ENCODE measurements around the gene NINL. TPM values are rescaled to one million over a fixed set of nuclear protein-coding genes. Genes with fewer than 3 reads are reported as not detected.

Gene NINL
- polyA plus RNA-seq, 1 of the 3 experiments (the other 2 are of a cell fraction) = 22.5 TPM

GRCh38 chr20:25464501-25465242, 120.7 kb downstream of the NINL start (continued):
- TF ChIP-seq SIN3A (IDR thresholded peaks at IDR 0.05; ENCODE audit: borderline replicate concordance, low read depth, low read length) = no peak
- peak; percentile 12; the same call in 1 of the 2 replicates for TF ChIP-seq RAD21 (IDR thresholded peaks at IDR 0.05; ENCODE audit: low read length)
- no peak for TF ChIP-seq YY1 (IDR thresholded peaks at IDR 0.05; ENCODE audit: low read depth)
- TF ChIP-seq IRF3 (IDR thresholded peaks at IDR 0.05; ENCODE audit: low read depth, low read length) = no peak
- no peak for TF ChIP-seq SMC3 (IDR thresholded peaks at IDR 0.05; ENCODE audit: low read depth, low read length)
- no peak for TF ChIP-seq PBX3 (IDR thresholded peaks at IDR 0.05)
- no peak for TF ChIP-seq POLR2AphosphoS5 (IDR thresholded peaks at IDR 0.05; ENCODE audit: low read depth, low read length)
- peak; percentile 88 for TF ChIP-seq GATA2 (CRISPR knock-in tag; IDR thresholded peaks at IDR 0.05)
- no peak for TF ChIP-seq NRF1 (IDR thresholded peaks at IDR 0.05; ENCODE audit: low read depth, low read length)
- no peak for TF ChIP-seq ZBTB33 (IDR thresholded peaks at IDR 0.05; ENCODE audit: borderline replicate concordance, low read depth)
- TF ChIP-seq FOXM1 (IDR thresholded peaks at IDR 0.05; ENCODE audit: low read depth) = no peak
- no peak for TF ChIP-seq TAF1 (IDR thresholded peaks at IDR 0.05; ENCODE audit: borderline replicate concordance, low read depth, low read length)
- no peak for TF ChIP-seq RFX5 (IDR thresholded peaks at IDR 0.05; ENCODE audit: low read length)

- WGBS (ENCODE audit: low lambda C conversion rate) = 96% methylated on average over 18 of the region's 18 CpGs
- ChIA-PET POLR2A (no interaction called here), CTCF (no interaction called here)
- no peaks in the 10 kb centered on the region for H3K79me2 ChIP-seq (ENCODE audit: insufficient read depth)
- no peak overlapping the region for H3K4me3 ChIP-seq (ENCODE audit: low read depth in 2 of 2, low read length in 1 of 2)
- peaks cover 6 to 43% of the 10 kb centered on the region in 2 experiments for H3K36me3 ChIP-seq (replicated peaks in 1 of 2; ENCODE audit: control insufficient read depth in 1 of 2, insufficient read depth in 2 of 2, low read length in 1 of 2)
- no peaks in the 10 kb centered on the region for H4K20me1 ChIP-seq (ENCODE audit: insufficient read depth)
- no peak overlapping the region for H2AFZ ChIP-seq (ENCODE audit: low read depth)
- no peak overlapping the region for H3K4me2 ChIP-seq
- DNase-seq = no peak
- no peaks in the 10 kb centered on the region for H3K9me3 ChIP-seq
- no peaks in the 10 kb centered on the region for H3F3A ChIP-seq (replicated peaks; ENCODE audit: insufficient read depth)
- H3K4me1 ChIP-seq (ENCODE audit: control insufficient read depth in 1 of 2, insufficient read depth in 2 of 2, low read depth in 1 of 2, low read length in 1 of 2) = peaks cover 0 to 15% of the 10 kb centered on the region in 2 experiments; a peak in 1 of 4 replicates
- H3K9ac ChIP-seq = no peak overlapping the region
- no peak overlapping the region for H3K27ac ChIP-seq (ENCODE audit: low read depth in 2 of 2, low read length in 1 of 2)
- no peaks in the 10 kb centered on the region for H3K27me3 ChIP-seq (ENCODE audit: insufficient read depth)
- H3K9me2 ChIP-seq = no peaks in the 10 kb centered on the region
- TF ChIP-seq SMC3 (IDR thresholded peaks at IDR 0.05; ENCODE audit: low read depth, low read length) = no peak
- no peak for TF ChIP-seq RCOR1 (IDR thresholded peaks at IDR 0.05; ENCODE audit: low read length)
- no peak for TF ChIP-seq EZH2phosphoT487 (IDR thresholded peaks at IDR 0.05; ENCODE audit: borderline replicate concordance, low read depth)
- TF ChIP-seq ZBTB33 (IDR thresholded peaks at IDR 0.05; ENCODE audit: borderline replicate concordance, low read depth) = no peak
- no peak for TF ChIP-seq TCF12 (IDR thresholded peaks at IDR 0.05)
- TF ChIP-seq CHD2 (IDR thresholded peaks at IDR 0.05; ENCODE audit: low read length, partially characterized antibody) = no peak
- TF ChIP-seq GABPA (IDR thresholded peaks at IDR 0.05; ENCODE audit: low read depth) = no peak
- TF ChIP-seq FOXJ3 (CRISPR knock-in tag; IDR thresholded peaks at IDR 0.05) = no peak
These were observed 123.4 kb downstream of the NINL start for GRCh38 chr20:25461786-25462545.

Measured in SK-N-SH (cell line).